Right lobe of liver (tissue), 4 donors: ENCODE results near the gene CD59.

ENCODE experiments used
- POLR2A ChIP-seq: fragments of 450-650 bp; IDR thresholded peaks from one replicate; pipeline ENCODE4 v1.6.1; 2017; ENCODE audit warnings: antibody characterized with exemption, mild to moderate bottlenecking
- TF ChIP-seq, protein P1 (sequence below), 4 donors: fragments of 200-600 bp in 3 of 4; fragments of 450-650 bp in 1 of 4; IDR thresholded peaks; one replicate each; pipeline versions ENCODE4 v1.5.1 to v1.8.0; 2016 to 2022; ENCODE audit warnings: antibody characterized with exemption in 4 of 4, mild to moderate bottlenecking in 2 of 4
- donor health status: DM: no; HTN: no; CAD: no.
- donor health status: DM: no; HTN: no; CAD: no.
- donor health status: DM: no; HTN: yes; CAD: no.

DNA sequence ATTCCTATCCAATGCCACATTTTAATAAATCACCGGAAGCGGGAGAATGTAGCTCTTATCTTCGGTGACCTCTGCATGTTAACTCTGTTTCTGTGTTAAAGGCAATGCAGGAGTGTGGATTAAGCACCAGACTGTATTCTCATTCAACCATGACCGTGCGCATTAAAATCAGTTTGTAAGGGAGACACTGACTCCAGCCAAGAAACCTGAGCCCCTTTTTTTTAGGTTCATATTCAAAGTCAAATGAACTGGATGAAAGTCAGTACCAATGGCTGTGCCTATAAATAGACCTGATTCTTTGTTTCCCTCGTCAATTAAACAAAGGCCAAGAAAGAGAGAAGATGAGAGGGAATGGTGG lies 67.8 kb downstream of the CD59 start:
- TF ChIP-seq, protein P1, sequence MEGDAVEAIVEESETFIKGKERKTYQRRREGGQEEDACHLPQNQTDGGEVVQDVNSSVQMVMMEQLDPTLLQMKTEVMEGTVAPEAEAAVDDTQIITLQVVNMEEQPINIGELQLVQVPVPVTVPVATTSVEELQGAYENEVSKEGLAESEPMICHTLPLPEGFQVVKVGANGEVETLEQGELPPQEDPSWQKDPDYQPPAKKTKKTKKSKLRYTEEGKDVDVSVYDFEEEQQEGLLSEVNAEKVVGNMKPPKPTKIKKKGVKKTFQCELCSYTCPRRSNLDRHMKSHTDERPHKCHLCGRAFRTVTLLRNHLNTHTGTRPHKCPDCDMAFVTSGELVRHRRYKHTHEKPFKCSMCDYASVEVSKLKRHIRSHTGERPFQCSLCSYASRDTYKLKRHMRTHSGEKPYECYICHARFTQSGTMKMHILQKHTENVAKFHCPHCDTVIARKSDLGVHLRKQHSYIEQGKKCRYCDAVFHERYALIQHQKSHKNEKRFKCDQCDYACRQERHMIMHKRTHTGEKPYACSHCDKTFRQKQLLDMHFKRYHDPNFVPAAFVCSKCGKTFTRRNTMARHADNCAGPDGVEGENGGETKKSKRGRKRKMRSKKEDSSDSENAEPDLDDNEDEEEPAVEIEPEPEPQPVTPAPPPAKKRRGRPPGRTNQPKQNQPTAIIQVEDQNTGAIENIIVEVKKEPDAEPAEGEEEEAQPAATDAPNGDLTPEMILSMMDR (IDR thresholded peaks at IDR 0.05): no peak
- no peak for TF ChIP-seq POLR2A
